Panc1 (cell line): ENCODE data around the gene GARIN5B. TPM values are rescaled to one million over a fixed set of nuclear protein-coding genes. Genes with fewer than 3 reads are reported as not detected.

Source experiments
- ATAC-seq: fragments of 200-7000 bp; cut with Tn5 transposase; 2 replicates; pipeline ENCODE4 v1.9.1; 2020; ENCODE audit warnings: mild to moderate bottlenecking, moderate library complexity
- BruUV-seq: library from RNA; stranded (reverse); fragments of 400-500 nt; replicated peaks from 2 replicates; lab custom pipeline; 2021; lab: Mats Ljungman, UMichigan
- CTCF ChIA-PET: fragments of 300-600 bp; sonication (Branson Sonifier 250); formaldehyde crosslinking; loops from one replicate; lab custom pipeline; 2022; ENCODE audit warnings: antibody characterized with exemption; lab: Charles Lee
- POLR2A ChIA-PET: fragments of 300-600 bp; sonication (Branson Sonifier 250); formaldehyde crosslinking; loops from one replicate; lab custom pipeline; 2022; ENCODE audit warnings: antibody characterized with exemption; lab: Charles Lee
- DNase-seq: peaks from one replicate; pipeline ENCODE4 v3.0.0-alpha.2; 2010; ENCODE audit warnings: low read depth, low spot score
- H3K27ac ChIP-seq: 2 replicates; pipeline ENCODE4 v1.5.1; 2011; ENCODE audit warnings: mild to moderate bottlenecking, low read length, inconsistent platforms
- H3K27me3 ChIP-seq: fragments of 200-500 bp; sonication (Bioruptor generic); 2 replicates; pipeline ENCODE4 v1.6.0; 2014; ENCODE audit warnings: low read length, inconsistent platforms; ENCODE audit not compliant: control insufficient read depth, insufficient read depth
- H3K36me3 ChIP-seq: fragments of 200-500 bp; sonication (Bioruptor generic); 2 replicates; pipeline ENCODE4 v1.5.1; 2014; ENCODE audit warnings: inconsistent platforms, mild to moderate bottlenecking, low read length, moderate library complexity; ENCODE audit not compliant: control insufficient read depth, insufficient read depth
- H3K4me1 ChIP-seq: 2 replicates; pipeline ENCODE4 v1.5.1; 2011; ENCODE audit warnings: inconsistent platforms, mild to moderate bottlenecking, low read length, moderate library complexity; ENCODE audit not compliant: control insufficient read depth, insufficient read depth
- H3K4me3 ChIP-seq, 2 experiments: 2 replicates each; pipeline ENCODE4 v1.5.1; 2011 to 2012; ENCODE audit warnings: low read depth in 2 of 2, low read length in 2 of 2, mild to moderate bottlenecking in 2 of 2, inconsistent platforms in 1 of 2, moderate library complexity in 1 of 2
- H3K9me3 ChIP-seq: fragments of 200-500 bp; sonication (Bioruptor generic); 2 replicates; pipeline ENCODE4 v1.5.1; 2014; ENCODE audit warnings: low read depth, mild to moderate bottlenecking, inconsistent platforms, low read length, moderate library complexity; ENCODE audit not compliant: control insufficient read depth, insufficient read depth
- POLR2AphosphoS5 ChIP-seq: IDR thresholded peaks from 2 replicates; pipeline ENCODE4 v1.6.1; 2012; ENCODE audit warnings: mild to moderate bottlenecking, low read depth, low read length, moderate library complexity
- SIN3A ChIP-seq: IDR thresholded peaks from 2 replicates; pipeline ENCODE4 v1.6.1; 2012; ENCODE audit warnings: low read depth, mild to moderate bottlenecking, low read length, moderate library complexity, borderline replicate concordance; ENCODE audit not compliant: insufficient read depth
- TCF7L2 ChIP-seq: IDR thresholded peaks from 2 replicates; pipeline ENCODE4 v1.6.1; 2011; ENCODE audit warnings: mild to moderate bottlenecking, low read depth, low read length, inconsistent platforms
- in situ Hi-C: cut with HindIII; loops from 2 replicates; pipeline ENCODE4 v1.10.0; 2016; ENCODE audit warnings: low sequenced_read_pairs, low pct_unique_long_range_greater_than_20kb
- intact Hi-C: fragments of 100-400 bp; cut with micrococcal nuclease; formaldehyde crosslinking; loops from one replicate; pipeline ENCODE4 v1.10.0; 2022; ENCODE audit not compliant: unreplicated experiment
- total RNA-seq: library from RNA; stranded (reverse); gene quantifications from one replicate; pipeline ENCODE4 v1.2.1, GENCODE V29; 2021; ENCODE audit not compliant: unreplicated experiment
- TF ChIP-seq, protein P1 (sequence below), 2 experiments: IDR thresholded peaks; 2 replicates each; pipeline ENCODE4 v1.6.1; 2011 to 2012; ENCODE audit warnings: low read depth in 2 of 2, control low read depth in 1 of 2, low read length in 1 of 2, mild to moderate bottlenecking in 1 of 2, moderate library complexity in 1 of 2; ENCODE audit not compliant: insufficient read depth in 1 of 2
- TF ChIP-seq, protein P2 (sequence below): fragments of 450-650 bp; IDR thresholded peaks from 2 replicates; pipeline ENCODE4 v1.5.1; 2017; ENCODE audit warnings: mild to moderate bottlenecking

Gene GARIN5B
- total RNA-seq, 1 experiment from 2014 or later = not detected

DNA sequence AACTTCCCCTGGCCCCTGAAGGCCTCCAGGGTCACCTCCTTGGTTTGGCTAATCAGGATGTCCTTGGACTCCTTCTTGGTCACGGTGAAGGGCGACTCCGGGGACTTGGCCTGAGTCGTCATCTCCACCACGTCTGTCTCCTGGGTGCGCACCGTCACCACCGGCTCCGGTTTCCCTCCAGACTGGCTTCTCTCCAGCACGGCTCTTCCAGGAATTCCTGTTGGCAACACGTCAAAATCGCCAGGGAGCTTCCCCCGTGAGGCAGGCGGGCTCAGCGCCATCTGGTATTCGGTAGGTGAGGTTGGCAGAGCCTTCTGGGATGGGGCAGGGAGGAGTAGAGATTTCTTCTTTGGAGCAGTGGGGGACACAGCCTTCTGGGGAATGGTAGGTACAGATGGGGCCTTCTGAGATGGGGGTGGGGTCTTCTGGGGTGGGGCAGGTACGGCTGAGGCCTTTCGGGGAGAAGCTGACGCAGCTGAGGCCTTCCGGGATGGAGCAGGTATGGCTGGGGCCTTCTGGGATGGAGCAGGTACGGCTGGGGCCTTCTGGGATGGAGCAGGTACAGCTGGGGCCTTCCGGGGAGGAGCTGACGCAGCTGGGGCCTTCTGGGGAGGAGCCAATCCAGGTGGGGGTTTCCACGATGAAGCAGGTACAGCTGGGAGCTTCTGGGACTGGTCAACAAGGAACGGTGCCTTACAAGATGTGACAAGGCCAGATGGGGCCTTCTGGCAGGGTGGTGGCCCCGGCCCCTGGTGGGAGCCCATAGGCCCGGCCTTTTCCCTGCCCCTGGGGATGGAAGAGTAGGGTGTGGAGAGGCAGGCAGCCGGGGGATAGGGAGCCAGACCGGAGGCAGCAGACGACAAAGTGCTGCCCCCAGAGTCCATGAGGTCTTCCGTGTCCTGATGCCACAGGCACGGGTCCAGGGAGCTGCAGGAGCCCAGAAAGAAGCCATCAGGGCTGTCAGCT, 3.8 kb downstream of the GARIN5B start:
- no peaks in the 10 kb centered on the region for H3K27me3 ChIP-seq
- H3K4me1 ChIP-seq = peaks cover 11% of the 10 kb centered on the region
- H3K36me3 ChIP-seq = no peaks in the 10 kb centered on the region
- no peaks in the 10 kb centered on the region for H3K9me3 ChIP-seq
- BruUV-seq = no TSS peak
- peak; percentile 20; the same call in 1 of the 2 replicates for ATAC-seq
- no peak overlapping the region for H3K27ac ChIP-seq
- intact Hi-C loops (no loop called here), in situ Hi-C loops (no loop called here)
- CTCF ChIA-PET = no interaction called here
- POLR2A ChIA-PET = no interaction called here
- TF ChIP-seq TCF7L2 (no peak), POLR2AphosphoS5 (no peak), SIN3A (no peak)
- TF ChIP-seq, protein P1, sequence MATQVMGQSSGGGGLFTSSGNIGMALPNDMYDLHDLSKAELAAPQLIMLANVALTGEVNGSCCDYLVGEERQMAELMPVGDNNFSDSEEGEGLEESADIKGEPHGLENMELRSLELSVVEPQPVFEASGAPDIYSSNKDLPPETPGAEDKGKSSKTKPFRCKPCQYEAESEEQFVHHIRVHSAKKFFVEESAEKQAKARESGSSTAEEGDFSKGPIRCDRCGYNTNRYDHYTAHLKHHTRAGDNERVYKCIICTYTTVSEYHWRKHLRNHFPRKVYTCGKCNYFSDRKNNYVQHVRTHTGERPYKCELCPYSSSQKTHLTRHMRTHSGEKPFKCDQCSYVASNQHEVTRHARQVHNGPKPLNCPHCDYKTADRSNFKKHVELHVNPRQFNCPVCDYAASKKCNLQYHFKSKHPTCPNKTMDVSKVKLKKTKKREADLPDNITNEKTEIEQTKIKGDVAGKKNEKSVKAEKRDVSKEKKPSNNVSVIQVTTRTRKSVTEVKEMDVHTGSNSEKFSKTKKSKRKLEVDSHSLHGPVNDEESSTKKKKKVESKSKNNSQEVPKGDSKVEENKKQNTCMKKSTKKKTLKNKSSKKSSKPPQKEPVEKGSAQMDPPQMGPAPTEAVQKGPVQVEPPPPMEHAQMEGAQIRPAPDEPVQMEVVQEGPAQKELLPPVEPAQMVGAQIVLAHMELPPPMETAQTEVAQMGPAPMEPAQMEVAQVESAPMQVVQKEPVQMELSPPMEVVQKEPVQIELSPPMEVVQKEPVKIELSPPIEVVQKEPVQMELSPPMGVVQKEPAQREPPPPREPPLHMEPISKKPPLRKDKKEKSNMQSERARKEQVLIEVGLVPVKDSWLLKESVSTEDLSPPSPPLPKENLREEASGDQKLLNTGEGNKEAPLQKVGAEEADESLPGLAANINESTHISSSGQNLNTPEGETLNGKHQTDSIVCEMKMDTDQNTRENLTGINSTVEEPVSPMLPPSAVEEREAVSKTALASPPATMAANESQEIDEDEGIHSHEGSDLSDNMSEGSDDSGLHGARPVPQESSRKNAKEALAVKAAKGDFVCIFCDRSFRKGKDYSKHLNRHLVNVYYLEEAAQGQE (IDR thresholded peaks at IDR 0.05; ENCODE audit: insufficient read depth in 1 of 2, low read depth in 2 of 2, low read length in 1 of 2) = no peak
- TF ChIP-seq, protein P2, sequence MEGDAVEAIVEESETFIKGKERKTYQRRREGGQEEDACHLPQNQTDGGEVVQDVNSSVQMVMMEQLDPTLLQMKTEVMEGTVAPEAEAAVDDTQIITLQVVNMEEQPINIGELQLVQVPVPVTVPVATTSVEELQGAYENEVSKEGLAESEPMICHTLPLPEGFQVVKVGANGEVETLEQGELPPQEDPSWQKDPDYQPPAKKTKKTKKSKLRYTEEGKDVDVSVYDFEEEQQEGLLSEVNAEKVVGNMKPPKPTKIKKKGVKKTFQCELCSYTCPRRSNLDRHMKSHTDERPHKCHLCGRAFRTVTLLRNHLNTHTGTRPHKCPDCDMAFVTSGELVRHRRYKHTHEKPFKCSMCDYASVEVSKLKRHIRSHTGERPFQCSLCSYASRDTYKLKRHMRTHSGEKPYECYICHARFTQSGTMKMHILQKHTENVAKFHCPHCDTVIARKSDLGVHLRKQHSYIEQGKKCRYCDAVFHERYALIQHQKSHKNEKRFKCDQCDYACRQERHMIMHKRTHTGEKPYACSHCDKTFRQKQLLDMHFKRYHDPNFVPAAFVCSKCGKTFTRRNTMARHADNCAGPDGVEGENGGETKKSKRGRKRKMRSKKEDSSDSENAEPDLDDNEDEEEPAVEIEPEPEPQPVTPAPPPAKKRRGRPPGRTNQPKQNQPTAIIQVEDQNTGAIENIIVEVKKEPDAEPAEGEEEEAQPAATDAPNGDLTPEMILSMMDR = no peak
- DNase-seq = no peak
- no peak overlapping the region for H3K4me3 ChIP-seq

DNA sequence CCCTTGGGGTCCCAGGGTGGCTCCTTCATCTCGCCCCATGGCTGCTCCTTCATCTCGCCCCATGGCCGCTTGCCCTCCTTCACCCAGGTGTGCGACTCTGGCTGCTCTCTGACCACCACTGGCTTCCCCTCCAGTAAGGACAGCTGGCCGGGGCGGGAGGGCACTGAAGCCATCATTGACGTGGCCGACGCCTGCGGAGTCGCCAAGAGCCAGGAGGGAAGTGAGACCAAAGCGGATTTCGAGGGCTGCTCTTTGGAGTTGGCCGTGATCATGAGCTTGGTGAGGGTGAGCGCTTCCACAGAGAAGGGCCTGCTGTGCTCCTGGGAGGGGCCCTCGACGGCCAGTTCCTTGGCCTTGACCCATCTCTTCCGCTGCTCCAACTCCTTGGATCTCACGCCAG, 4.6 kb downstream of the GARIN5B start:
- intact Hi-C loops = no loop called here
- no peaks in the 10 kb centered on the region for H3K9me3 ChIP-seq
- ChIA-PET POLR2A (interaction anchor here (0.6 kb wide), 1 partner anchor 19 kb away, joined by 7 read pairs; no protein-coding TSS in a partner anchor), CTCF (no interaction called here)
- no peaks in the 10 kb centered on the region for H3K27me3 ChIP-seq
- peaks cover 12% of the 10 kb centered on the region for H3K4me1 ChIP-seq
- no TSS peak for BruUV-seq
- TF ChIP-seq SIN3A (no peak), TCF7L2 (no peak), POLR2AphosphoS5 (no peak)
- TF ChIP-seq, protein P2 = no peak
- TF ChIP-seq, protein P1 (IDR thresholded peaks at IDR 0.05; ENCODE audit: insufficient read depth in 1 of 2, low read depth in 2 of 2, low read length in 1 of 2) = no peak
- ATAC-seq = no peak
- H3K36me3 ChIP-seq = no peaks in the 10 kb centered on the region
- no peak overlapping the region for H3K27ac ChIP-seq
- no peak overlapping the region for H3K4me3 ChIP-seq
- in situ Hi-C loops = no loop called here
- DNase-seq = no peak
